Activated naive CD4-positive, alpha-beta T cell treated with anti-CD3 and anti-CD28 coated beads, Interleukin-2, amount 50 U/mL, for 24 hours (primary cell): ENCODE measurements around the gene CD22.

Experiments
- H3K27ac Mint-ChIP-seq: one replicate; pipeline ENCODE4 v1.8.0; 2021; ENCODE audit warnings: mild to moderate bottlenecking, mixed read lengths
- H3K27me3 Mint-ChIP-seq: one replicate; pipeline ENCODE4 v1.8.0; 2021; ENCODE audit warnings: mixed read lengths
- H3K36me3 Mint-ChIP-seq: one replicate; pipeline ENCODE4 v1.8.0; 2021; ENCODE audit warnings: mixed read lengths
- H3K4me1 Mint-ChIP-seq: one replicate; pipeline ENCODE4 v1.8.0; 2021; ENCODE audit warnings: mixed read lengths
- H3K4me3 Mint-ChIP-seq: one replicate; pipeline ENCODE4 v1.8.0; 2021; ENCODE audit warnings: mild to moderate bottlenecking, mixed read lengths
- H3K9me3 Mint-ChIP-seq: one replicate; pipeline ENCODE4 v1.8.0; 2021; ENCODE audit warnings: mixed read lengths

Gene CD22

GRCh38 chr19:35292421-35293362, 36.3 kb upstream of the CD22 start:
- Mint-ChIP-seq H3K9me3 (no peaks in the 10 kb centered on the region), H3K36me3 (no peaks in the 10 kb centered on the region), H3K4me3 (no peak overlapping the region), H3K27me3 (no peaks in the 10 kb centered on the region), H3K4me1 (peaks cover 6% of the 10 kb centered on the region), H3K27ac (no peak overlapping the region)

- no peak overlapping the region for H3K27ac Mint-ChIP-seq
- H3K36me3 Mint-ChIP-seq: no peaks in the 10 kb centered on the region
- no peak overlapping the region for H3K4me3 Mint-ChIP-seq
- no peaks in the 10 kb centered on the region for H3K27me3 Mint-ChIP-seq
- no peaks in the 10 kb centered on the region for H3K9me3 Mint-ChIP-seq
- peaks cover 6% of the 10 kb centered on the region for H3K4me1 Mint-ChIP-seq
Measured at GRCh38 chr19:35293363-35293739, 35.6 kb upstream of the CD22 start.

- H3K4me1 Mint-ChIP-seq: peaks cover 6% of the 10 kb centered on the region
- H3K27me3 Mint-ChIP-seq: no peaks in the 10 kb centered on the region
- H3K9me3 Mint-ChIP-seq: no peaks in the 10 kb centered on the region
- H3K36me3 Mint-ChIP-seq: no peaks in the 10 kb centered on the region
- no peak overlapping the region for H3K27ac Mint-ChIP-seq
- no peak overlapping the region for H3K4me3 Mint-ChIP-seq
Measured at GRCh38 chr19:35293808-35294207, 35.2 kb upstream of the CD22 start.

GRCh38 chr19:35294328-35294727, 34.7 kb upstream of the CD22 start:
- Mint-ChIP-seq H3K4me3 (no peak overlapping the region), H3K27ac (no peak overlapping the region), H3K27me3 (no peaks in the 10 kb centered on the region), H3K9me3 (no peaks in the 10 kb centered on the region), H3K4me1 (peaks cover 6% of the 10 kb centered on the region), H3K36me3 (no peaks in the 10 kb centered on the region)

GRCh38 chr19:35294859-35295791, 33.9 kb upstream of the CD22 start:
- H3K36me3 Mint-ChIP-seq: no peaks in the 10 kb centered on the region
- H3K27ac Mint-ChIP-seq: no peak overlapping the region
- H3K4me3 Mint-ChIP-seq: no peak overlapping the region
- no peaks in the 10 kb centered on the region for H3K9me3 Mint-ChIP-seq
- no peaks in the 10 kb centered on the region for H3K27me3 Mint-ChIP-seq
- H3K4me1 Mint-ChIP-seq: peaks cover 6% of the 10 kb centered on the region

GRCh38 chr19:35295792-35296462, 33.1 kb upstream of the CD22 start:
- H3K36me3 Mint-ChIP-seq: no peaks in the 10 kb centered on the region
- no peak overlapping the region for H3K4me3 Mint-ChIP-seq
- no peaks in the 10 kb centered on the region for H3K9me3 Mint-ChIP-seq
- H3K27ac Mint-ChIP-seq: no peak overlapping the region
- H3K27me3 Mint-ChIP-seq: no peaks in the 10 kb centered on the region
- H3K4me1 Mint-ChIP-seq: peaks cover 6% of the 10 kb centered on the region

GRCh38 chr19:35296644-35297514, 32.1 kb upstream of the CD22 start:
- Mint-ChIP-seq H3K9me3 (no peaks in the 10 kb centered on the region), H3K27ac (no peak overlapping the region), H3K27me3 (no peaks in the 10 kb centered on the region), H3K4me3 (no peak overlapping the region), H3K36me3 (no peaks in the 10 kb centered on the region), H3K4me1 (peaks cover 6% of the 10 kb centered on the region)

- no peaks in the 10 kb centered on the region for H3K36me3 Mint-ChIP-seq
- no peak overlapping the region for H3K4me3 Mint-ChIP-seq
Measured at GRCh38 chr19:35297515-35297848, 31.5 kb upstream of the CD22 start.

GRCh38 chr19:35297922-35298321, 31.1 kb upstream of the CD22 start:
- no peaks in the 10 kb centered on the region for H3K27me3 Mint-ChIP-seq
- no peak overlapping the region for H3K27ac Mint-ChIP-seq
- no peaks in the 10 kb centered on the region for H3K9me3 Mint-ChIP-seq
- no peak overlapping the region for H3K4me3 Mint-ChIP-seq
- H3K4me1 Mint-ChIP-seq: peaks cover 6% of the 10 kb centered on the region
- H3K36me3 Mint-ChIP-seq: no peaks in the 10 kb centered on the region

More at GRCh38 chr19:35297515-35297848, 31.5 kb upstream of the CD22 start:
- peaks cover 6% of the 10 kb centered on the region for H3K4me1 Mint-ChIP-seq
- no peaks in the 10 kb centered on the region for H3K27me3 Mint-ChIP-seq
- H3K9me3 Mint-ChIP-seq: no peaks in the 10 kb centered on the region
- no peak overlapping the region for H3K27ac Mint-ChIP-seq

- H3K4me3 Mint-ChIP-seq: no peak overlapping the region
- H3K4me1 Mint-ChIP-seq: peaks cover 6% of the 10 kb centered on the region
- no peak overlapping the region for H3K27ac Mint-ChIP-seq
- no peaks in the 10 kb centered on the region for H3K27me3 Mint-ChIP-seq
- no peaks in the 10 kb centered on the region for H3K9me3 Mint-ChIP-seq
- H3K36me3 Mint-ChIP-seq: no peaks in the 10 kb centered on the region
Measured at GRCh38 chr19:35298561-35298972, 30.4 kb upstream of the CD22 start.

GRCh38 chr19:35299523-35300338, 29.3 kb upstream of the CD22 start:
- no peak overlapping the region for H3K27ac Mint-ChIP-seq
- H3K4me1 Mint-ChIP-seq: peaks cover 6% of the 10 kb centered on the region
- no peaks in the 10 kb centered on the region for H3K9me3 Mint-ChIP-seq
- no peak overlapping the region for H3K4me3 Mint-ChIP-seq
- no peaks in the 10 kb centered on the region for H3K27me3 Mint-ChIP-seq
- H3K36me3 Mint-ChIP-seq: no peaks in the 10 kb centered on the region

- H3K36me3 Mint-ChIP-seq: no peaks in the 10 kb centered on the region
- H3K27ac Mint-ChIP-seq: no peak overlapping the region
- no peak overlapping the region for H3K4me3 Mint-ChIP-seq
- no peaks in the 10 kb centered on the region for H3K27me3 Mint-ChIP-seq
- H3K9me3 Mint-ChIP-seq: no peaks in the 10 kb centered on the region
- H3K4me1 Mint-ChIP-seq: peaks cover 6% of the 10 kb centered on the region
Measured at GRCh38 chr19:35300339-35300649, 28.7 kb upstream of the CD22 start.

GRCh38 chr19:35301961-35302360, 27.0 kb upstream of the CD22 start:
- no peaks in the 10 kb centered on the region for H3K36me3 Mint-ChIP-seq
- H3K27ac Mint-ChIP-seq: no peak overlapping the region
- H3K4me3 Mint-ChIP-seq: no peak overlapping the region
- H3K9me3 Mint-ChIP-seq: no peaks in the 10 kb centered on the region
- H3K4me1 Mint-ChIP-seq: no peaks in the 10 kb centered on the region
- H3K27me3 Mint-ChIP-seq: no peaks in the 10 kb centered on the region

GRCh38 chr19:35302446-35302845, 26.5 kb upstream of the CD22 start:
- Mint-ChIP-seq H3K9me3 (no peaks in the 10 kb centered on the region), H3K4me1 (no peaks in the 10 kb centered on the region), H3K27ac (no peak overlapping the region), H3K4me3 (no peak overlapping the region), H3K27me3 (no peaks in the 10 kb centered on the region), H3K36me3 (no peaks in the 10 kb centered on the region)
